GM23248 (cell line): ENCODE data around the gene ZNF831.

ENCODE experiments used
- EZH2 ChIP-seq: fragments of 200-600 bp; sonication (generic); IDR thresholded peaks from 2 replicates; pipeline ENCODE4 v1.6.1; 2018; ENCODE audit warnings: antibody characterized with exemption, mild to moderate bottlenecking; ENCODE audit not compliant: insufficient read depth, poor library complexity, severe bottlenecking
- EZH2phosphoT487 ChIP-seq: fragments of 200-600 bp; sonication (generic); IDR thresholded peaks from 2 replicates; pipeline ENCODE4 v1.6.1; 2018; ENCODE audit warnings: antibody characterized with exemption, moderate library complexity, mild to moderate bottlenecking, low read depth; ENCODE audit not compliant: insufficient read depth

DNA sequence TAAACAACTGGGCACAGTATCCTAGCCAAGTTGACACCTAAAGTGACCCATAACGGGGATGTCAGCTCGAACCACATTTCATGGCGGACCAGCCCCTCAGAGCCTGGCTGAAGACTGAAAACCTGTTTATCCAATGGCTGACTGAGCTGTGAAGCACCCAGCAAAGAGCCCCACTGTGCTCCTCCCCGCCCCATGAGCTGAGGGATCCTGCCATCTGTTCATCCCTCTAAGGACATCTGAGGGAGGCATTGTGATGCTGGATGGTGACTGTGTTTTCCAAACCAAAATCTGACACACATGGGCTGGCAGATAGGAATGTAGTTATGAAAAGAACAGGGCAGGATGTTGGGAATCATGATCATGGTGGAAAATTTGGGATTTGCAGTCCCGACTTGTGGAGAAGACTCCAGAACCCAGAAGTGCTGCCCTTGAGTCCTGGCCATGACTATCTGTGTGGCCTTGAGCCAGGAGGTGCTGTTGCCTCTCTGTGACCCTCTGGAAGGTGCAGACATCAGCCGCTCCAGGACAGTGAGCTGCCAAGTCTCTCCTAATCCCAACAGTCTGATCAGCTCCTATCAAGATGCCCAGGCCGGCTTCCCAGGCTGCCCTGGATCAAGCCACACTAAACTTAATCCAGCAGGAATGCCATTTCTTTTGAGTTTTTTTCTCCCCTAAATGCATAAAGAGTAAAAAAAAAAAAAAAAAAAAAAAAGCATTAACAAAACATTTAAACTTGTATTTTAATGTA, 142.5 kb downstream of the ZNF831 start:
- TF ChIP-seq EZH2 (no peak), EZH2phosphoT487 (no peak)
